Left colon (tissue), 2 donors: Measurements from ENCODE around the gene ZNF432. TPM values are rescaled to one million over a fixed set of nuclear protein-coding genes. Genes with fewer than 3 reads are reported as not detected.
"Not testable (repeated sequence)": the region's sequence is repeated elsewhere in the genome, so short reads cannot be mapped to it uniquely, and the experiment has no call there.

Source experiments
- ATAC-seq: fragments of 200-7000 bp; cut with Tn5 transposase; one replicate; pipeline ENCODE4 v1.9.1; 2020; ENCODE audit warnings: mild to moderate bottlenecking, moderate library complexity
- DNase-seq, 2 donors: peaks; one replicate each; pipeline ENCODE4 v3.0.0-alpha.2; 2020
- intact Hi-C, 2 donors: fragments of 100-400 bp; cut with DNase I in 1 of 2; cut with micrococcal nuclease in 1 of 2; formaldehyde crosslinking; loops; one replicate each; pipeline versions ENCODE4 v1.11.2 to v1.14.0; 2022; cut with DNase I, micrococcal nuclease
- total RNA-seq, 2 donors: library from RNA; stranded (reverse); fragmentation: NEBNext Ultra II Directional; extraction: Animal tissue kit (Norgen Biotek cat#: 25700); gene quantifications; one replicate each; pipeline ENCODE4 v1.2.1, GENCODE V29; 2021
- donor health status: DM: no; HTN: no; CAD: no.
- donor health status: DM: yes; HTN: yes; CAD: no.

The ZNF432 gene
- total RNA-seq, 2 donors from 2014 or later = 8.4 to 9.6 TPM

DNA sequence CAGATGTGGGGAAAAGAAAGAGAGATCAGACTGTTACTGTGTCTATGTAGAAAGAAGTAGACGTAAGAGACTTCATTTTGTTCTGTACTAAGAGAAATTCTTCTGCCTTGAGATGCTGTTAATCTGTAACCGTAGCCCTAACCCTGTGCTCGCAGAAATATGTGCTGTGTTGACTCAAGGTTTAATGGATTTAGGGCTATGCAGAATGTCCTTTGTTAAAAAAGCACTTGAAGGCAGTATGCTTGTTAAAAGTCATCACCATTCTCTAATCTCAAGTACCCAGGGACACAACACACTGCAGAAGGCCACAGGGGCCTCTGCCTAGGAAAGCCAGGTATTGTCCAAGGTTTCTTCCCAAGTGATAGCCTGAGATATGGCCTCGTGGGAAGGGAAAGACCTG lies 24.2 kb downstream of the ZNF432 start:
- DNase-seq, intact Hi-C loops, ATAC-seq: not testable (repeated sequence)

DNA sequence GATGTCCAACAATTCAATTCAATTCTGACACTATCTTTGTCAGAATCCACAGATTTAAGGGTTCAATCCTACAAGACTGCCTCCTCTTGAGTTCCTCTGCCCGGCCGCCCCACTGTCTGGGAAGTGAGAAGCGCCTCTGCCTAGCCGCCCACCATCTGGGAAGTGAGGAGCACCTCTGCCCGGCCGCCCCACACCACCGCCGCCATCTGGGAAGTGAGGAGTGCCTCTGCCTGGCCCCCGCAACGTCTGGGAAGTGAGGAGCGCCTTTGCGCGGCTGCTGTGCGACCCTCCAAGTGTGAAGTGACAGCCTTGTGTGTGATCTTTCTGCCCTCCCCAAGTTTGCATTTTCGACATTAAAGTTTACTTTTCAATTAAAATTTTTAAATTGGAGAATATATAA lies 26.4 kb downstream of the ZNF432 start:
- DNase-seq (no peak), ATAC-seq (no peak)
- intact Hi-C loops = no loop called here

DNA sequence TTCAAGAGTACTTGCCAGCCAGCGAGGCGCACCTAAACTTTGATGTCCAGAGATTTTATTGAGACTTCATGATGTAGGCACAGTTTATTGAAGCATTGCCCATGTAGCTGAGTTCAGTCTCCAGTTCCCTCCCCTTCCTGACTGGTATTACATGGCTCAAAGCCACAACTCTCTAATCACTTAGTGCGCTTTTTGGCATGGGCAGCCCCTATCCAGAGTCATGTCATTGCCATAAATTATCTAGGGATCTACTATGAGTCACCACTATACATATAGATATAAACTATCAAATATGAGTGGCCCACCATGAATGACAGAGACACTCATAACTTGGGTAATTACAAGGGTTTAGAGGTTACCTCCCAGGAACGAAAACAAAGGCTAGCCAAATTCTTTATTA lies 28.1 kb downstream of the ZNF432 start:
- intact Hi-C loops = no loop called here
- no peak for DNase-seq
- no peak for ATAC-seq

DNA sequence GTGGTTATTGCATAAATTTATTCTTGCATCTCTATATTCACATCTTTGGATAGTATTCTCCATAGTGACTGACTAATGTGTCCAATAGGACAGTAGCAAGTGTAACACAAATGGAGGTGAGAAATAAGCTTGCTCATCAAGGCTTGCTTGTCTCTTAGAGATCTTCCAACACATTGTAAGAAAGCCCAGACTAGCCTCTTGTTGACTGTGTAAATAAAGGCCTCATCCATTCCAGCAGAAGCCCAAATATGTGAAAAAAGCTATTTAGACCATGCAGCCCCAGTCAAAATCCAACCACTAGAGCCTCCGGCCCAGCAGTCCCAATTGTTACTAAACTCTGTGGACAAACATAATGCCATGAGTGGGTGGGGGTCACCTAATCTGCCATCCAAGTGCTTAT lies 38.0 kb downstream of the ZNF432 start:
- DNase-seq (no peak), ATAC-seq (no peak)
- intact Hi-C loops = no loop called here

DNA sequence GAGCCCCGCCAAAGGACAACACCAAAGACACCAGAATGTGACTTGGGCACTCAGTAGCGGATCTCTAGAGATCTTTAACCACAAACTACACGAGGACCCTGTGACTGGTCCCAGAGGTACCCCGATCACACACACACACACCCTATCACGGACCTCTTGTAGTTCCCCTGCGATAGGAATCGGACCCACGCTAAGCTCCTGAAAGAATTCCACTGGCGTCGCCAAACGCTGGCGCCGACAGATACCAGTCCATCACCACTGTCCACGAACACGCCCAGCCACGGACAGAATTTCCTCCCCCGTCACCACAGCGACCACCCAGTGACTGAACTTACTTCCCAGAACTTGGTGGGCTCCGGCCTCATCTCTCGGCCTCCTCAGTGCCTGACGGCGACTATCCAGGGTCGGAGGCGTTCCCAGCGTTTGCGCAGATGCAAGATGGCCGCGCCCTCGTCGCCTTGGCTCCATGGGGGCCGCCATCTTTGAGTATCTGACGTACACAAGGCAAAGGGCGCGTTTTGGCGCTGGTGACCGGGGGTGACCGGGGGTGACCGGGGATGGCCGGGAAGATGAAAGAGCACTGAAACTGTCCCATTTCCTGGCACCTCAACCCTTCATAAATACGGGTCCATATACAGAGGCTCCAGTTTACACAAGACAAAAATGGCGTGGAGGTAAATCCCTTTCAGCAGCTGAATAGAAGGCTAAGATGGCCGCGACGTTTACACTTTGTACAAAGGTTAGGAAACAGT lies 40.7 kb downstream of the ZNF432 start, which contains the start of gene ZNF615:
Gene ZNF615, minus strand, starts transcription at position 406 of the 752 bp plus-strand sequence. CDS start 4,500 bp downstream, outside the sequence.
- ATAC-seq = peak; percentile 99
- intact Hi-C loops = no loop called here

DNA sequence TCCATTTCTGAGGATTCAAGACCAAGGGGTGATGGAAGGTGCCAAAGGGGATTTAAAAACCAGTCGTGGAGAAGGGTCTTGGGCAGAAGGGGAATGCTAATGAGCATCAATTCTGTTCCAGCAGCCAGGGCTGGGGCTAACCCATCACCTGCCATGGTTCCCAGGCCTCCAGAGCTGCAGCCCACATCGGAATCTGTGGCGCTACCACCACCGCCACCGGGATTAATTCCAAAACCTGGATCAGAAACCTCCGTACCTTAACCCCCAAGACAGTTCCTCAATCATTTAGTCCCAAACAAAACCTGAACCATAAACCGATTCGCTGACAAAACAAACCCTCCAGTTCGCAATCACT lies 41.2 kb downstream of the ZNF432 start:
- ATAC-seq (peak; percentile 38), DNase-seq (no peak)
- intact Hi-C loops = no loop called here

More for the DNA sequence above, 40.7 kb downstream of the ZNF432 start, which contains the start of gene ZNF615:
- peak; percentile 83 to 93 for DNase-seq

DNA sequence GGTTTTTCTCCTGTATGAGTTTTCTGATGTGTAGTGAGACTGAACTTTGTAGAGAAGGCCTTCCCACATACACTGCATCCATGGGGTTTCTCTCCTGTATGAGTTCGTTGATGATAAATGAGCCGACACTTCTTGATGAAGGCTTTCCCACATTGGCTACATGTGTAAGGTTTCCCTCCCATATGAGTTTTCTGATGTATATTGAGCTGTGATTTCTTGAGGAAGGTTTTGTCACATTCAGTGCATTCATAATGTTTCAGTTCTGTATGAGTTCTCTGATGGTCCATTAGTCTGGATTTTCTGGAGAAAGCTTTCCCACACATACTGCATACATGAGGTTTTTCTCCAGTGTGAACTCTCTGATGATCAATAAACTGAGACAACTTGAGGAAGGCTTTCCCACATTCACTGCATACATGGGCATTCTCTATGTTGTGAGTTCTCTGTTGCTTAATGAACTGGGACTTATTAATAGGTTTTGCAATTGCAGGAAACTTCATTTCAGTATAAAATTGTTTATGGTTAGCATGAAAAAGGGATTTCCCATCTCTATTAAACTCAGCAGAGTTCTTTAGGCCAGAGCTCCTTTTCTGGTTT lies 54.5 kb downstream of the ZNF432 start:
- ATAC-seq (no peak), DNase-seq (no peak)
- intact Hi-C loops = no loop called here

DNA sequence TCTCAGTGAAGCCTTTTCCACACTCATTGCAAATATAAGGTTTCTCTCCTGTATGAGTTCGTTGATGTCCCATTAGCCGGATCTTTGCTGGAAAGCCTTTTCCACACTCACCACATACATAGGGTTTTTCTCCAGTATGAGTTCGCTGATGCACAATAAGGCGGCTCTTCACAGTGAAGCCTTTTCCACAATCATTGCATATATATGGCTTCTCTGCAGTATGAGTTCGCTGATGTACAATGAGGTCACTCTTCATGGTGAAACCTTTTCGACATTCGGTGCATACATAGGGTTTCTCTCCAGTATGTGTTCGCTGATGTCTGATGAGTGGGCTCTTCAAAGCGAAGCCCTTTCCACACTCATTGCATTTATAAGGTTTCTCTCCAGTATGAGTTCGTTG lies 55.2 kb downstream of the ZNF432 start:
- intact Hi-C loops = no loop called here
- DNase-seq = no peak
- ATAC-seq = no peak

DNA sequence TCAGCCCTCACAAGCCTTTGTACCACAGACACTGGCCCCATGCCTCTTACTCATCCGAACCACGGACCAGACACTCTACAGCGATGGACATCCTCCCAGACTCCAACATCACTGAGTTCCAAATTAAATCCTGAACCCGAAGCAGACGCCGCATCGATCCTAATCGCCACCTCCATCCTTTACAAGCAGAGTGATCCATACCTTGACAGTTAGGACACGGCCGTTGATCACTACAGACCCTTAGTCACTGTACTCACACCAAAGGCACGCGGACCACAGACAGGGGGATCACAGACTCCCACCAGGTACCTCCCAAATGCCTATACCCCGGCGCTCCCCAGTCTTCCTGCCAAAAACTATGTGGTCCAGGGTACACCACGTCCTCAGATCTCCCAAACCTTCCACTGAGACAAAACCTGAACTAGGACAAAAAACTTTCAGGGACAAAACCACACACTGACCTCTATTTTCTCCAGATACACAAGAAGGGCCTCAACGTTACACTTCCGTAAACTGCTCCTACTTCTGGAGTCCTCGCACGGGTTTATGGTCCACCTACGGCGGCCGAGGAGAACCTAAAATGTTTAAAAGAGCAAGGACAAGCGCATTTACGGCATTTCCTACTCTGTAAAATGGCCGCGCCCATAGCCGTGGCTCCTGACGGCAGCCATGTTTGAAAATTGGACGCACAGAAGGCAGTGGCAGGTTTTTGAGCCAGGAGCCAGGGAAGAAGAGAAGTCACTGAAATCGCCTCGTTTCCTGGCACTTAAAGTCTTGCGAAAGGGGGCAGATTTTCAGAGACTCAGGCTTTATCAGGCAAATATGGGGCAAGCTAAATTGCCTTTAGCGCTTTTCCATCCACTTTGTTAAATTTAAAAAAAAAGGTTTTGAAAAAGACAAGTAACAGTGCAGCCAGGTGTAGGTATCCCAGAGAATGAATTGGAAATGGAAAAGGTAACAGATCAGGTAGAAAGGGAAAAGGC lies 62.0 kb downstream of the ZNF432 start, which contains the start of gene ZNF350:
Gene ZNF350, minus strand, starts transcription at position 532 of the 983 bp plus-strand sequence. CDS start 12,480 bp downstream, outside the sequence.
- ATAC-seq = peak; percentile 100
- DNase-seq = peak; percentile 94 to 96
- intact Hi-C loops = no loop called here

DNA sequence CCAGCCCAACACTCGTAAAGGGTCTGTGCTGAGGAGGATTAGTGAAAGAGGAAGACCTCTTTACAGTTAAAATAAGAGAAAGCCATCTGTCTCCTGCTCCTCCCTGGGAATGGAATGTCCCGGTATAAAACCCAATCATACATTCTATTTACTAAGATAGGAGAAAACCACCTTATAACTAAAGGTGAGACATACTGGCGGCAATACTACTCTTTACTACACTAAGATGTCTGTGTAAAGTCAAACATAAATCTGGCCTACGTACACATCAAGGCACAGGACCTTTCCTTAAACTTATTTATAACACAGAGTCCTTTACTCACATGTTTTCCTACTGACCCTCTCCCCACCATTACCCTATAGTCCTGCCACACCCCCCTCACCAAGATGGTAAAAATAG lies 65.3 kb downstream of the ZNF432 start:
- ATAC-seq (no peak), DNase-seq (no peak)
- intact Hi-C loops = no loop called here

Other genes starting within 250 kb of the ZNF432 start
- 10 to 100 TPM in 1 of 2 donors, 1 to 10 TPM in 1; 8.7 to 10.0 TPM for gene ZNF577, start 160.9 kb downstream of the ZNF432 start, total RNA-seq
- gene ZNF649, start 143.8 kb downstream of the ZNF432 start, total RNA-seq = 10 to 100 TPM in 1 of 2 donors, 1 to 10 TPM in 1; 5.5 to 10.0 TPM
- 1 to 10 TPM; 5.5 to 7.2 TPM for gene ZNF613, start 121.4 kb downstream of the ZNF432 start, total RNA-seq
- 10 to 100 TPM; 11.6 to 14.6 TPM for gene ZNF350, start 62.0 kb downstream of the ZNF432 start, total RNA-seq
- gene ZNF615, start 40.6 kb downstream of the ZNF432 start, total RNA-seq = 1 to 10 TPM; 6.3 to 8.5 TPM
- gene ZNF614, start 20.5 kb downstream of the ZNF432 start, total RNA-seq = 1 to 10 TPM; 3.7 to 3.9 TPM
- gene ZNF841, start 46.9 kb upstream of the ZNF432 start, total RNA-seq = 10 to 100 TPM; 14.9 to 17.9 TPM
- gene ZNF616, start 91.1 kb upstream of the ZNF432 start, total RNA-seq = 1 to 10 TPM; 7.1 to 9.2 TPM
- 10 to 100 TPM; 10.5 to 15.4 TPM for gene ZNF836, start 122.8 kb upstream of the ZNF432 start, total RNA-seq
- gene PPP2R1A, start 141.2 kb upstream of the ZNF432 start, total RNA-seq = 100 to 1,000 TPM; 262 to 281 TPM
- 10 to 100 TPM in 1 of 2 donors, 1 to 10 TPM in 1; 7.8 to 11.4 TPM for gene ZNF766, start 220.7 kb upstream of the ZNF432 start, total RNA-seq
- gene ZNF480, start 248.3 kb upstream of the ZNF432 start, total RNA-seq = 10 to 100 TPM; 12.1 to 14.0 TPM